ENCODE data around the gene PCNX2. TPM values are rescaled to one million over a fixed set of nuclear protein-coding genes. Genes with fewer than 3 reads are reported as not detected.

The PCNX2 gene
- total RNA-seq, 2 donors from 2014 or later, result 8.4 to 23.2 TPM

DNA sequence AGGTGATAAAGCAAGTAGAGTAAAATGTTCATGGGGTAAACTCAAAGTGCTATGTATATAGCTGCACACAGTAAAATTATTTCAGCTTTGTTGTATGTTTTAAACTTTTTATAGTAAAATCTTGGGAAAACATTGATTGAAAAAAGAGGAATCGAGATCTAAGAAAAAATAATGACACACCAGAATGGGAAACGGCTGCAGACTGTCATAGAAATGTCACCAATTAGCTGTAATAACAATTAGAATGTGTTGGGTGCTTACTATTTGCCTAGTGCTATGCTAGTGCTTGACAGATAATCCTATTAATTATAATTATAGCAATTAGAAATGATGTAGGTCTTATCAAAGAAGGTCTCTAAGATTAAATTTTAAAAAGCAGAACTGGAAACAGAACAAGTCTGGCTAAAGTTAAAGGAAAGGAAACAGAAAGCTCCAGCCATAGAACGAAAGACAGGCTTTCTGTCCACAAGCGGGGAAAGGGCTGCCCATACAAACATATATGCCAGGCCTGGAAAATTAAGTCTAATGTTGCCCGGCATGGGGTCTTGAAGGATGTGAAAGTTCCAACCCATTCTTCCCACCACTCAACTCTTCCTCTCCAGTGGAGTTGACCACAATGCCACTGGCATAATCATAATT lies 5.0 kb downstream of the PCNX2 start:
- no peak for DNase-seq (ENCODE audit: low spot score)
- WGBS, result 52% methylated on average over 5 of the region's 5 CpGs
- H3K4me1 ChIP-seq (replicated peaks), result no peaks in the 10 kb centered on the region
- TF ChIP-seq POLR2A (IDR thresholded peaks at IDR 0.05), result no peak
- TF ChIP-seq, protein P1, sequence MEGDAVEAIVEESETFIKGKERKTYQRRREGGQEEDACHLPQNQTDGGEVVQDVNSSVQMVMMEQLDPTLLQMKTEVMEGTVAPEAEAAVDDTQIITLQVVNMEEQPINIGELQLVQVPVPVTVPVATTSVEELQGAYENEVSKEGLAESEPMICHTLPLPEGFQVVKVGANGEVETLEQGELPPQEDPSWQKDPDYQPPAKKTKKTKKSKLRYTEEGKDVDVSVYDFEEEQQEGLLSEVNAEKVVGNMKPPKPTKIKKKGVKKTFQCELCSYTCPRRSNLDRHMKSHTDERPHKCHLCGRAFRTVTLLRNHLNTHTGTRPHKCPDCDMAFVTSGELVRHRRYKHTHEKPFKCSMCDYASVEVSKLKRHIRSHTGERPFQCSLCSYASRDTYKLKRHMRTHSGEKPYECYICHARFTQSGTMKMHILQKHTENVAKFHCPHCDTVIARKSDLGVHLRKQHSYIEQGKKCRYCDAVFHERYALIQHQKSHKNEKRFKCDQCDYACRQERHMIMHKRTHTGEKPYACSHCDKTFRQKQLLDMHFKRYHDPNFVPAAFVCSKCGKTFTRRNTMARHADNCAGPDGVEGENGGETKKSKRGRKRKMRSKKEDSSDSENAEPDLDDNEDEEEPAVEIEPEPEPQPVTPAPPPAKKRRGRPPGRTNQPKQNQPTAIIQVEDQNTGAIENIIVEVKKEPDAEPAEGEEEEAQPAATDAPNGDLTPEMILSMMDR (IDR thresholded peaks at IDR 0.05), result no peak
- no peak for TF ChIP-seq POLR2AphosphoS5 (IDR thresholded peaks at IDR 0.05)
- no peak overlapping the region for H3K4me3 ChIP-seq
- no peaks in the 10 kb centered on the region for H3K9me3 ChIP-seq
- H3K27ac ChIP-seq, result no peak overlapping the region
- H3K36me3 ChIP-seq, result no peaks in the 10 kb centered on the region
- intact Hi-C loops (cut with DNase I), result no loop called here
- H3K27me3 ChIP-seq (replicated peaks; ENCODE audit: insufficient read depth), result no peaks in the 10 kb centered on the region

DNA sequence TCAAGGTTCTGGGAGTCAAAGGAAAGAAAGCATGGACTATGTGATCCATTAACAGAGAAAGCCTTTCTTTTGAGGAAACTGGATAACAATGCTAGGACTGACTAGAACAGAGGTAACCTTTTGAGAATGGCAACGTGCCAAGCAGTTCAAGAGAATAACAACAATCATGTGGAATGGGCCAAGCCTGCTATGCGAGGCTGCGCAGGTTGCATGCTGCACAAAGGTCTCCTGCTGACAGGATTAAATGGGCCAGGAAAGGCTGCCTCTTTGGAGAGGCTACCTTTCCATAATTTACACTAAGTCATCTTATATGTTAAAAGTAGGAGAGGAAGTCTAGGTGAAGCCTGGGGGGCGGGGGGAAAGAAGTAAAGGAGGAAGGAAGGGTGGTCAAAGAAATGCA lies 5.8 kb downstream of the PCNX2 start:
- no peaks in the 10 kb centered on the region for H3K27me3 ChIP-seq (replicated peaks; ENCODE audit: insufficient read depth)
- H3K36me3 ChIP-seq, result no peaks in the 10 kb centered on the region
- H3K9me3 ChIP-seq, result no peaks in the 10 kb centered on the region
- no peak overlapping the region for H3K27ac ChIP-seq
- TF ChIP-seq, protein P1 (IDR thresholded peaks at IDR 0.05), result no peak
- no peak for TF ChIP-seq POLR2AphosphoS5 (IDR thresholded peaks at IDR 0.05)
- no peak for TF ChIP-seq POLR2A (IDR thresholded peaks at IDR 0.05)
- no peaks in the 10 kb centered on the region for H3K4me1 ChIP-seq (replicated peaks)
- DNase-seq (ENCODE audit: low spot score), result no peak
- 71% methylated on average over 4 of the region's 4 CpGs for WGBS
- no peak overlapping the region for H3K4me3 ChIP-seq
- intact Hi-C loops (cut with DNase I), result no loop called here

DNA sequence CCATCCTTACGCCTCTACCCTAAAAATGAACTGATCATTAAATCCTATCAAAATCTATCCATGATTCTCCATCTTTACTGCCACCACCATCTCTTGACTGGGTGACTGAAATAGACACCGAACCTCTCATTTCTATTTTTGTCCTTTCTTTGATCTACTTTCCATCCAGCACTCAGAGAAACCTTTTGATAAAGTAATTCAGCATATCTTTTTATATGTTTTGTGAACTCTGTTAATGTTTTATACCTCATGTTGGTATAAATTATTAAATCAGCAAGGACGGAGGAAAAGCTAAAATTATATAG lies 13.0 kb downstream of the PCNX2 start:
- DNase-seq (ENCODE audit: low spot score), result no peak

DNA sequence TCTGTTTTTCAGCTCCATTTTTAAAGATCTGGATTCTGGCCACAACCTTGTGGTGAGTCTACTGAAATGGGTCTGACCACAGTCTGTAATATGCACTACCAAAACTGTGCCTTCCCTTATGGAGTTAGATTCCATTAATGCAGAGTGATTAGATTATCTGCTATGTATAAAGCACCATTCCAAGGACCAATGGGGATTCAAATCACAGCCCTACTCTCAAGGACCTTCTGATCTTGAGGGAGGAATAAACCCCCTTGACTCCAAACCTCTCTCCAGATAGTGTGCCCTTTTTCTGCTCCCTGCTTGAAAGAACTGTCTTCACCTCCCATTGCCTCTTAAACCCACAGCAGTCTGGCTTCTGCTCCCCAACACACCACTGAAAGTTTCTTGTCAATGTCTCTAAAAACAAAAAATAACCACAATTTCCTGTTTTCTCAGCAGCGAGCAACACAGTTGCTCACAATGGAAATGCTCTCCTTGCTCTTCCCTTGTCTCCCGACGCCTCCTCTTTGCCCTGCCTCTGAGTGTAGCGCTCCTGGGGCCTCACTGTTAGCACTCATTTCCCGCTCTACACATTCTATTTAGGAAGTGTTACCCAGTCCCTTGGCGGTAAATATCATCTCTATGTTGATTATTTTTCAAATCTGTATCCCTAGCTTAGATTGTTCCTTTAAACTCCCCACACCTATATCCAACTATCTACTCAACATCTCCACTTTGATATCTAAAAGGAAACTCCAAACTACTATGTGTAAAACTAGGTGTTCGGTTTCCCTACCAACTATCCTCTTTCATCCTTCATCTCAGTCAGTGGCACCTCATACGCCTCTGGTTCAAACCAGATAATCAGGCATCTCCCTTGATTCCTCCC lies 13.6 kb downstream of the PCNX2 start:
- Histone ChIP-seq H3K4me3 (no peak overlapping the region), H3K36me3 (no peaks in the 10 kb centered on the region), H3K4me1 (replicated peaks) (no peaks in the 10 kb centered on the region), H3K27ac (no peak overlapping the region), H3K9me3 (no peaks in the 10 kb centered on the region), H3K27me3 (replicated peaks; ENCODE audit: insufficient read depth) (no peaks in the 10 kb centered on the region)
- TF ChIP-seq POLR2AphosphoS5 (IDR thresholded peaks at IDR 0.05) (no peak), POLR2A (IDR thresholded peaks at IDR 0.05) (no peak)
- TF ChIP-seq, protein P1 (IDR thresholded peaks at IDR 0.05), result no peak
- no peak for DNase-seq (ENCODE audit: low spot score)
- 82% methylated on average over 8 of the region's 8 CpGs for WGBS
- intact Hi-C loops (cut with DNase I), result no loop called here

More for the DNA sequence above, 13.0 kb downstream of the PCNX2 start:
- intact Hi-C loops (cut with DNase I), result no loop called here
- Histone ChIP-seq H3K27me3 (replicated peaks; ENCODE audit: insufficient read depth) (no peaks in the 10 kb centered on the region), H3K27ac (no peak overlapping the region), H3K4me1 (replicated peaks) (no peaks in the 10 kb centered on the region), H3K36me3 (no peaks in the 10 kb centered on the region), H3K4me3 (no peak overlapping the region), H3K9me3 (no peaks in the 10 kb centered on the region)
- WGBS, result 96% methylated on average over 3 of the region's 3 CpGs
- TF ChIP-seq, protein P1 (IDR thresholded peaks at IDR 0.05), result no peak
- TF ChIP-seq POLR2A (IDR thresholded peaks at IDR 0.05), result no peak
- no peak for TF ChIP-seq POLR2AphosphoS5 (IDR thresholded peaks at IDR 0.05)

DNA sequence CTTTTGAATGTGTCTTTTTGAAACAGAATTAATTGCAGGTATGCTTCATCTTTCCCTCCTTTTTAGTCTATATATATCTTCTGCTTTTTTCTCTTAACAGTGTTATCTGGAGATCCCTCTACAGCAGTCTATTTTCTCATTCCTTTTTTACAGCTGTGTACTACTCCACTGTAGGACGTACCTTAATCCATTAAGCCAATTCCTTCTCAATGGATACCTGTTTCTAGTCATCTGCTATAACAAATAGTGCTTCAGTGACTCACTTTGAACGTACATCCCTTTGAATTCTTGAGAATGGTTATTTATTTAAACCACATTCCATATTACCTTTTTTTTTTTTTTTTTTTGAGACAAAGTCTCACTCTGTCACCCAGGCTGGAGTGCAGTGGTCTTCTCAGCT lies 15.6 kb downstream of the PCNX2 start:
- TF ChIP-seq, protein P1 (IDR thresholded peaks at IDR 0.05), result no peak
- no peak for TF ChIP-seq POLR2AphosphoS5 (IDR thresholded peaks at IDR 0.05)
- TF ChIP-seq POLR2A (IDR thresholded peaks at IDR 0.05), result no peak
- no peak overlapping the region for H3K27ac ChIP-seq
- no peaks in the 10 kb centered on the region for H3K36me3 ChIP-seq
- H3K9me3 ChIP-seq, result no peaks in the 10 kb centered on the region
- no peak for DNase-seq (ENCODE audit: low spot score)
- no peak overlapping the region for H3K4me3 ChIP-seq
- intact Hi-C loops (cut with DNase I), result no loop called here
- H3K27me3 ChIP-seq (replicated peaks; ENCODE audit: insufficient read depth), result no peaks in the 10 kb centered on the region
- no peaks in the 10 kb centered on the region for H3K4me1 ChIP-seq (replicated peaks)
- WGBS, result 95% methylated on average over 2 of the region's 2 CpGs

Data from prostate gland (tissue), 2 donors.